Measurements from ENCODE around the gene POLE3. TPM values are rescaled to one million over a fixed set of nuclear protein-coding genes. Genes with fewer than 3 reads are reported as not detected.

POLE3 gene
- total and polyA plus RNA-seq, 9 of the 15 experiments (the other 6 are each of a cell fraction or from before 2014, with no cell fraction given), result 52.6 to 179 (median 110) TPM

- no peak for TF ChIP-seq CTCFL (IDR thresholded peaks at IDR 0.05; ENCODE audit: borderline replicate concordance, insufficient read depth, low read depth, low read length, poor library complexity, severe bottlenecking)
- no peak for TF ChIP-seq ZNF830 (CRISPR knock-in tag; IDR thresholded peaks at IDR 0.05)
- TF ChIP-seq ZNF277 (CRISPR knock-in tag; IDR thresholded peaks at IDR 0.05; ENCODE audit: borderline replicate concordance), result no peak
- peak; percentile 93 for TF ChIP-seq NKRF (IDR thresholded peaks at IDR 0.05; ENCODE audit: borderline replicate concordance)
- no peak for TF ChIP-seq ZSCAN32 (CRISPR knock-in tag; IDR thresholded peaks at IDR 0.05)
- no peak for TF ChIP-seq SMAD2 (IDR thresholded peaks at IDR 0.05; ENCODE audit: low read depth, low read length)
- peak; percentile 44; the same call in 1 of the 2 replicates for TF ChIP-seq HLTF (IDR thresholded peaks at IDR 0.05)
- TF ChIP-seq ZNF449 (CRISPR knock-in tag; IDR thresholded peaks at IDR 0.05), result no peak
- no peak for TF ChIP-seq ZNF780A (CRISPR knock-in tag; IDR thresholded peaks at IDR 0.05)
- 0 out of 2 replicates have a peak, but pooled peaks have one; percentile 10 for TF ChIP-seq CBFB (CRISPR knock-in tag; IDR thresholded peaks at IDR 0.05)
- TF ChIP-seq TAF1 (IDR thresholded peaks at IDR 0.05; ENCODE audit: control insufficient read depth, extremely low read depth, insufficient read depth, low read length, severe bottlenecking), result peak; percentile 76
- TF ChIP-seq THAP12 (CRISPR knock-in tag; IDR thresholded peaks at IDR 0.05), result no peak
- peak; percentile 95 for TF ChIP-seq USF2 (CRISPR knock-in tag; IDR thresholded peaks at IDR 0.05)
- peak; percentile 81 for TF ChIP-seq TBP (optimal IDR thresholded peaks at IDR 0.05; ENCODE audit: low read depth, low read length)
- TF ChIP-seq ELF2 (CRISPR knock-in tag; IDR thresholded peaks at IDR 0.05), result peak; percentile 64; the same call in 1 of the 2 replicates
- no peak for TF ChIP-seq NELFE (IDR thresholded peaks at IDR 0.05; ENCODE audit: insufficient read depth, insufficient read length)
- no peak for TF ChIP-seq RBM34 (IDR thresholded peaks at IDR 0.05; ENCODE audit: borderline replicate concordance, insufficient read depth, low read length)
Observed at GRCh38 chr9:113410207-113410864, at the start of gene POLE3, which contains the start of gene C9orf43 (continued).
